ACC112 (cell line): ENCODE results near the gene MKRN2OS.

Source experiments
- H2AFZ ChIP-seq: fragments of 200-600 bp; sonication (generic); one replicate; pipeline ENCODE4 v1.6.0; 2017; ENCODE audit warnings: antibody characterized with exemption, low read length; ENCODE audit not compliant: unreplicated experiment
- H3K27ac ChIP-seq: fragments of 200-600 bp; sonication (generic); 2 replicates; pipeline ENCODE4 v1.5.1; 2014; ENCODE audit warnings: low read depth, mild to moderate bottlenecking, antibody characterized with exemption, low read length, moderate library complexity
- H3K27me3 ChIP-seq: fragments of 200-600 bp; sonication (generic); 2 replicates; pipeline ENCODE4 v1.6.1; 2014; ENCODE audit warnings: mild to moderate bottlenecking, antibody characterized with exemption, low read length, moderate library complexity, mixed read lengths; ENCODE audit not compliant: insufficient read depth
- H3K36me3 ChIP-seq: fragments of 200-600 bp; sonication (generic); 2 replicates; pipeline ENCODE4 v1.6.1; 2016; ENCODE audit warnings: mild to moderate bottlenecking, antibody characterized with exemption, low read length, moderate library complexity, mixed read lengths; ENCODE audit not compliant: insufficient read depth
- H3K4me1 ChIP-seq: fragments of 200-600 bp; sonication (generic); one replicate; pipeline ENCODE4 v1.6.1; 2016; ENCODE audit warnings: low read length, mixed read lengths; ENCODE audit not compliant: insufficient read depth, unreplicated experiment, control insufficient read depth
- H3K4me3 ChIP-seq: fragments of 200-600 bp; sonication (generic); 2 replicates; pipeline ENCODE4 v1.5.1; 2014; ENCODE audit warnings: mild to moderate bottlenecking, low read depth, low read length
- H3K79me2 ChIP-seq: fragments of 200-600 bp; sonication (generic); one replicate; pipeline ENCODE4 v1.6.0; 2016; ENCODE audit warnings: low read length; ENCODE audit not compliant: control insufficient read depth, unreplicated experiment, insufficient read depth

Gene MKRN2OS

GRCh38 chr3:12501360-12502020 lies 43.8 kb downstream of the MKRN2OS start:
- Histone ChIP-seq H3K27ac (peak overlapping the region; percentile 63), H3K36me3 (peaks cover 17% of the 10 kb centered on the region)

DNA sequence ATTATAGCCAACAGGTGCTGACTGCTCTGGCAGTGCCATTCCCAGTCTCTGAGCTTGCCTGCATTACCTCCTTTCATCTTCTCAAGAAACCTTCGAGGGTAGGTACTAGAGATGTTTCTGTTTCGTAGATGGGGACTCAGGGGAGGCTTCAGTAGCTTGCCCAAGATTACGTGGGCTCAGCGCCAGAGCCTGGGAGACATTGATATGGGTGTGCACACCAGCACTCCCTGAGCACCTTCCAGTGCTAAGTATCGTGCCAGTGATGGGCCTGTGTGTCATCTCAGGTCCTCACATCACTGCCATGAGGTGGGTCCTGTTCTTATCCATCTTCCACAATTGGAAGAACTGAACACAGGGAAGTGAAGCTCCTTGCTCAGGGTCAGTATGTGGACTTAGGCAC lies 45.8 kb downstream of the MKRN2OS start:
- Histone ChIP-seq H3K36me3 (peaks cover 20% of the 10 kb centered on the region), H3K4me1 (peaks cover 14% of the 10 kb centered on the region), H3K4me3 (no peak overlapping the region), H3K27ac (no peak overlapping the region), H2AFZ (no peak overlapping the region), H3K79me2 (no peaks in the 10 kb centered on the region), H3K27me3 (no peaks in the 10 kb centered on the region)

More at GRCh38 chr3:12501360-12502020, 43.8 kb downstream of the MKRN2OS start:
- H3K79me2 ChIP-seq = no peaks in the 10 kb centered on the region
- H2AFZ ChIP-seq = no peak overlapping the region
- H3K27me3 ChIP-seq = no peaks in the 10 kb centered on the region
- peaks cover 14% of the 10 kb centered on the region for H3K4me1 ChIP-seq
- H3K4me3 ChIP-seq = no peak overlapping the region

GRCh38 chr3:12496453-12496761 lies 48.9 kb downstream of the MKRN2OS start:
- H3K79me2 ChIP-seq = no peaks in the 10 kb centered on the region
- no peak overlapping the region for H3K27ac ChIP-seq
- peaks cover 14% of the 10 kb centered on the region for H3K36me3 ChIP-seq
- H3K27me3 ChIP-seq = no peaks in the 10 kb centered on the region
- H2AFZ ChIP-seq = no peak overlapping the region
- H3K4me3 ChIP-seq = no peak overlapping the region
- peaks cover 4% of the 10 kb centered on the region for H3K4me1 ChIP-seq

- no peak overlapping the region for H3K4me3 ChIP-seq
- peaks cover 14% of the 10 kb centered on the region for H3K36me3 ChIP-seq
- H2AFZ ChIP-seq = no peak overlapping the region
- no peaks in the 10 kb centered on the region for H3K79me2 ChIP-seq
- H3K27me3 ChIP-seq = no peaks in the 10 kb centered on the region
- H3K4me1 ChIP-seq = no peaks in the 10 kb centered on the region
- H3K27ac ChIP-seq = no peak overlapping the region
Observed at GRCh38 chr3:12495749-12496452, 49.4 kb downstream of the MKRN2OS start.

- H3K79me2 ChIP-seq = peaks cover 18% of the 10 kb centered on the region
Observed at GRCh38 chr3:12490547-12490946, 54.8 kb downstream of the MKRN2OS start.

GRCh38 chr3:12489832-12490231 lies 55.5 kb downstream of the MKRN2OS start:
- Histone ChIP-seq H3K79me2 (peaks cover 25% of the 10 kb centered on the region), H3K27me3 (no peaks in the 10 kb centered on the region), H2AFZ (no peak overlapping the region), H3K4me1 (peaks cover 12% of the 10 kb centered on the region), H3K36me3 (peaks cover 11% of the 10 kb centered on the region; the same call in 1 of the 2 replicates), H3K27ac (no peak overlapping the region), H3K4me3 (no peak overlapping the region)

More at GRCh38 chr3:12490547-12490946, 54.8 kb downstream of the MKRN2OS start:
- H3K27ac ChIP-seq = no peak overlapping the region
- peaks cover 5% of the 10 kb centered on the region for H3K4me1 ChIP-seq
- H3K4me3 ChIP-seq = no peak overlapping the region
- no peaks in the 10 kb centered on the region for H3K27me3 ChIP-seq
- peaks cover 11% of the 10 kb centered on the region; the same call in 1 of the 2 replicates for H3K36me3 ChIP-seq
- H2AFZ ChIP-seq = no peak overlapping the region
